Transverse colon (tissue), 4 donors: ENCODE measurements around the gene NUDT22.

Source experiments
- EP300 ChIP-seq: sonication (generic); formaldehyde crosslinking; IDR thresholded peaks from one replicate; pipeline ENCODE4 v1.6.1; 2017; ENCODE audit warnings: antibody characterized with exemption, low read depth
- POLR2A ChIP-seq: fragments of 450-650 bp; IDR thresholded peaks from one replicate; pipeline ENCODE4 v1.6.1; 2016; ENCODE audit warnings: antibody characterized with exemption, mild to moderate bottlenecking, moderate library complexity
- POLR2AphosphoS5 ChIP-seq, 3 donors: sonication (generic); formaldehyde crosslinking; IDR thresholded peaks; one replicate each; pipeline ENCODE4 v1.6.1; 2016; ENCODE audit warnings: antibody characterized with exemption in 3 of 3
- TF ChIP-seq, protein P1 (sequence below), 5 experiments: fragments of 200-600 bp in 3 of 5; fragments of 450-650 bp in 2 of 5; sonication (generic) in 3 of 5; IDR thresholded peaks; 1 replicate in 2 of 5; 2 replicates in 3 of 5; pipeline ENCODE4 v1.5.1; 2016 to 2017; ENCODE audit warnings: antibody characterized with exemption in 5 of 5, inconsistent platforms in 3 of 5, mild to moderate bottlenecking in 2 of 5, moderate library complexity in 1 of 5

GRCh38 chr11:64185693-64186491, 40.2 kb upstream of the NUDT22 start, which contains the start of gene STIP1:
- TF ChIP-seq, protein P1, sequence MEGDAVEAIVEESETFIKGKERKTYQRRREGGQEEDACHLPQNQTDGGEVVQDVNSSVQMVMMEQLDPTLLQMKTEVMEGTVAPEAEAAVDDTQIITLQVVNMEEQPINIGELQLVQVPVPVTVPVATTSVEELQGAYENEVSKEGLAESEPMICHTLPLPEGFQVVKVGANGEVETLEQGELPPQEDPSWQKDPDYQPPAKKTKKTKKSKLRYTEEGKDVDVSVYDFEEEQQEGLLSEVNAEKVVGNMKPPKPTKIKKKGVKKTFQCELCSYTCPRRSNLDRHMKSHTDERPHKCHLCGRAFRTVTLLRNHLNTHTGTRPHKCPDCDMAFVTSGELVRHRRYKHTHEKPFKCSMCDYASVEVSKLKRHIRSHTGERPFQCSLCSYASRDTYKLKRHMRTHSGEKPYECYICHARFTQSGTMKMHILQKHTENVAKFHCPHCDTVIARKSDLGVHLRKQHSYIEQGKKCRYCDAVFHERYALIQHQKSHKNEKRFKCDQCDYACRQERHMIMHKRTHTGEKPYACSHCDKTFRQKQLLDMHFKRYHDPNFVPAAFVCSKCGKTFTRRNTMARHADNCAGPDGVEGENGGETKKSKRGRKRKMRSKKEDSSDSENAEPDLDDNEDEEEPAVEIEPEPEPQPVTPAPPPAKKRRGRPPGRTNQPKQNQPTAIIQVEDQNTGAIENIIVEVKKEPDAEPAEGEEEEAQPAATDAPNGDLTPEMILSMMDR (IDR thresholded peaks at IDR 0.05), result peak in 4 of 5 experiments; percentile 22 to 49 (median 40)
- no peak for TF ChIP-seq POLR2A
- TF ChIP-seq EP300, result no peak
- peak; percentile 87 to 97 (median 94) for TF ChIP-seq POLR2AphosphoS5 (IDR thresholded peaks at IDR 0.05)
